Measurements from ENCODE around the gene SYTL1. TPM values are rescaled to one million over a fixed set of nuclear protein-coding genes. Genes with fewer than 3 reads are reported as not detected.

SYTL1 gene
- total and polyA plus RNA-seq, 4 experiments from 2014 or later = 99.7 to 158 (median 144) TPM

DNA sequence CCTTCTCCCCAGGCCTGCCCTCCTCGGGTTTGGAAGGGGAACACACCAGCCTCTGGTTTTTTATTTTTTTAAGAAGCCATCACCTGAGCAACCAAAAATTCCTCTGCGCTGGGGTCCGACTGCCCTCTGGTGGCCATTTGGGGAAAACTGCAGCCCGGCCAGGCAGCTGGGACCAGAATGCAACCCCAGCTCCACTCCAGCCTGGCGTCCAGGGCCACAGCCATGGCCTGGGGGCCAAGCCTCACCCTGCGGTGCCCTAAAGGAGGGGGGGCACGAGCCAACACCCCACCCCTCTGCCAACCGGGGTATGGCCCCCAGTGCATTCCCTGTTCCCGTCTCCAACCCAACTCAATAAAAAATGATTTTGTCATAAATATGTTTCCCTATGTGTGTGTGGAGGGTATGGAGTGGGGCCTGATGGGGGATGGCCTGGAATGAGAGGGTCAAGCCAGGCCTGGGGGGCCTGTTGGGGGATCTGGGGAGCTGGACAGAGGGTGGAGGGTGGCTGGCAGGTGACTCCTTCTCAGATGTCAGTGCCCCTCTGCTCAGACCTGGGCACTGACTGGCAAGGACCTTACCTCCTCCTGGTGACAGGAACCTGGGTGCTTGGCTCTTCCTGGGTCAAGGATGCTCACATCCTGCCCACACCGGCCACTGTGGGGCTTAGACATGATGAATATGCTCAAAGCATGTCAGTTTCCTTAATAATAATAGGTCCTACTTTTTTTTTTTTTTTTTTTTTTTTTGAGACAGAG lies 53.8 kb downstream of the SYTL1 start:
- peak overlapping the region in 6 of 7 donors; percentile 51 to 79 (median 65) for H3K27ac Mint-ChIP-seq
- H3K4me1 Mint-ChIP-seq = peaks cover 9 to 26% (median 16%) of the 10 kb centered on the region in 4 donors
- H3K4me3 Mint-ChIP-seq = peak overlapping the region in 2 of 8 donors; percentile 36 to 68
- no peak overlapping the region for H3K27ac ChIP-seq (ENCODE audit: low read depth, low read length)
- H3K27me3 Mint-ChIP-seq = no peaks in the 10 kb centered on the region
- H3K36me3 Mint-ChIP-seq = no peaks in the 10 kb centered on the region
- ChIA-PET CTCF (ENCODE audit: partially characterized antibody) (interaction anchor here (0.6 to 13.9 kb wide), 27 partner anchors 10 to 600 kb away, joined by 3 to 317 read pairs (median 4); partner anchors contain the start of genes AHDC1, MAP3K6 and SYTL1), POLR2A (ENCODE audit: partially characterized antibody) (interaction anchor here (0.9 to 2.6 kb wide), 9 partner anchors 30 to 267 kb away, joined by 3 to 15 read pairs (median 4); partner anchors contain the start of genes SYTL1 and WASF2)
- H3K9me3 ChIP-seq (ENCODE audit: control insufficient read depth in 1 of 2, low read length in 2 of 2) = no peaks in the 10 kb centered on the region
- peaks cover 0 to 1% (median 0%) of the 10 kb centered on the region in 8 donors for H3K9me3 Mint-ChIP-seq
- no peaks in the 10 kb centered on the region for H3K36me3 ChIP-seq (ENCODE audit: insufficient read depth, low read length)
- peaks cover 26% of the 10 kb centered on the region for H3K4me1 ChIP-seq (ENCODE audit: insufficient read depth, low read length)
- peak; percentile 81 to 84 (median 82) for DNase-seq
- no peak overlapping the region for H3K4me3 ChIP-seq (ENCODE audit: low read length in 2 of 2)
- intact Hi-C loops (cut with micrococcal nuclease) = loop anchor here (1.0 to 5.0 kb wide), 4 partner anchors 38 to 198 kb away; no protein-coding TSS in a partner anchor
- H3K27me3 ChIP-seq (ENCODE audit: insufficient read depth, low read length) = no peaks in the 10 kb centered on the region

DNA sequence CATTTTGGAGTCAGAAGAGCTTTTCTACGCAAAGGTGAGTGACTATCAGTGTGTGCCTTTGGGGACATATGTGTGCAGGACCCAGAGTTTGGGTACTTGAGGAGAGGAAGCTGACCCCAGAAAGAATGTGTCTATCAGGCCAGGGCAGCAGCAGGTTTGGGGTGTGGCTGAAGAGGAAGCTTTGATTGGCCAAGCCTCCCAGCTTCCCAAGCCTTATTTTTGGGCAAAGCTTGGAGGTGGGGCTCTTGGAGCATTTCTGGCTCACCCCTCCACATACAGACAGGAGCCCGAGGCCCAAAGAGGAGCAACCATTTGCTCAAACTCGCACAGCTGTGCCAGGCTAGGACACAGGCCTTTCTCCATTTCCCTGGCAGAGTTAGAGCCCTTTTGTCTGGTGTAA lies 55.3 kb downstream of the SYTL1 start:
- Mint-ChIP-seq H3K4me1 (peaks cover 1 to 26% (median 12%) of the 10 kb centered on the region in 4 donors), H3K36me3 (peaks cover 0 to 1% of the 10 kb centered on the region in 2 donors), H3K4me3 (no peak overlapping the region), H3K9me3 (peaks cover 0 to 1% (median 0%) of the 10 kb centered on the region in 8 donors), H3K27me3 (no peaks in the 10 kb centered on the region), H3K27ac (no peak overlapping the region)
- Histone ChIP-seq H3K27ac (ENCODE audit: low read depth, low read length) (no peak overlapping the region), H3K36me3 (ENCODE audit: insufficient read depth, low read length) (no peaks in the 10 kb centered on the region), H3K9me3 (ENCODE audit: control insufficient read depth in 1 of 2, low read length in 2 of 2) (no peaks in the 10 kb centered on the region), H3K4me3 (ENCODE audit: low read length in 2 of 2) (no peak overlapping the region), H3K4me1 (ENCODE audit: insufficient read depth, low read length) (peaks cover 18% of the 10 kb centered on the region), H3K27me3 (ENCODE audit: insufficient read depth, low read length) (no peaks in the 10 kb centered on the region)
- DNase-seq = no peak
- POLR2A ChIA-PET (ENCODE audit: partially characterized antibody) = interaction anchor here (0.6 to 2.6 kb wide), 7 partner anchors 31 to 508 kb away, joined by 3 to 15 read pairs (median 3); partner anchors contain the start of gene AHDC1
- intact Hi-C loops (cut with micrococcal nuclease) = loop anchor here (5.0 kb wide), 1 partner anchor 200 kb away; no protein-coding TSS in a partner anchor
- CTCF ChIA-PET (ENCODE audit: partially characterized antibody) = interaction anchor here (0.9 to 13.9 kb wide), 16 partner anchors 9 to 294 kb away, joined by 3 to 317 read pairs (median 4); partner anchors contain the start of gene AHDC1

DNA sequence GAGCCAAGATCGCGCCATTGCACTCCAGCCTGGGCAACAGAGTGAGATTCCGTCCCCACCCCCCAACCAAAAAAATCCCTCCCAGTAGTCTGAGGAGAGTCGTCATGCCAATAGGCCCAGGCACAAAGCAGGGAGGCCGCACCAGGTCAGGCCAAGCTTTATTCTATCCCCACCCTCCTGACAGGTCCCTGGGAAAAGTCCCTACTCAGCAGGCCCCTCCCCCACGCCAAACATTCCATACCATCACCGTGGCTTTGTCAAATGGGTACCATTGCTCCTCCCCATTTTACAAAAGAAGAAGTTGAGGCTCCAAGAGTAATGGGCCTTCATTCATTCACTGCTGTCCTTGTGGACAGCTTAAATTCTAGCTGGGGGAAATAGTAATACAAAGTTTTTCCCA lies 55.9 kb downstream of the SYTL1 start:
- Histone ChIP-seq H3K4me3 (ENCODE audit: low read length in 2 of 2) (no peak overlapping the region), H3K4me1 (ENCODE audit: insufficient read depth, low read length) (peaks cover 14% of the 10 kb centered on the region), H3K27ac (ENCODE audit: low read depth, low read length) (no peak overlapping the region), H3K27me3 (ENCODE audit: insufficient read depth, low read length) (no peaks in the 10 kb centered on the region), H3K36me3 (ENCODE audit: insufficient read depth, low read length) (no peaks in the 10 kb centered on the region), H3K9me3 (ENCODE audit: control insufficient read depth in 1 of 2, low read length in 2 of 2) (no peaks in the 10 kb centered on the region)
- ChIA-PET CTCF (ENCODE audit: partially characterized antibody) (interaction anchor here (1.2 to 13.9 kb wide), 9 partner anchors 10 to 295 kb away, joined by 3 to 317 read pairs (median 7); partner anchors contain the start of gene AHDC1), POLR2A (ENCODE audit: partially characterized antibody) (interaction anchor here (0.9 to 1.1 kb wide), 4 partner anchors 32 to 328 kb away, joined by 3 read pairs; partner anchors contain the start of genes AHDC1 and FAM76A)
- H3K9me3 Mint-ChIP-seq = peaks cover 0 to 1% (median 0%) of the 10 kb centered on the region in 8 donors
- H3K27me3 Mint-ChIP-seq = no peaks in the 10 kb centered on the region
- DNase-seq = no peak
- peak overlapping the region in 3 of 7 donors; percentile 47 to 78 (median 59) for H3K27ac Mint-ChIP-seq
- no peak overlapping the region for H3K4me3 Mint-ChIP-seq
- peaks cover 0 to 22% (median 13%) of the 10 kb centered on the region in 4 donors for H3K4me1 Mint-ChIP-seq
- peaks cover 0 to 1% of the 10 kb centered on the region in 2 donors for H3K36me3 Mint-ChIP-seq
- intact Hi-C loops (cut with micrococcal nuclease) = loop anchor here (5.0 kb wide), 1 partner anchor 200 kb away; no protein-coding TSS in a partner anchor

DNA sequence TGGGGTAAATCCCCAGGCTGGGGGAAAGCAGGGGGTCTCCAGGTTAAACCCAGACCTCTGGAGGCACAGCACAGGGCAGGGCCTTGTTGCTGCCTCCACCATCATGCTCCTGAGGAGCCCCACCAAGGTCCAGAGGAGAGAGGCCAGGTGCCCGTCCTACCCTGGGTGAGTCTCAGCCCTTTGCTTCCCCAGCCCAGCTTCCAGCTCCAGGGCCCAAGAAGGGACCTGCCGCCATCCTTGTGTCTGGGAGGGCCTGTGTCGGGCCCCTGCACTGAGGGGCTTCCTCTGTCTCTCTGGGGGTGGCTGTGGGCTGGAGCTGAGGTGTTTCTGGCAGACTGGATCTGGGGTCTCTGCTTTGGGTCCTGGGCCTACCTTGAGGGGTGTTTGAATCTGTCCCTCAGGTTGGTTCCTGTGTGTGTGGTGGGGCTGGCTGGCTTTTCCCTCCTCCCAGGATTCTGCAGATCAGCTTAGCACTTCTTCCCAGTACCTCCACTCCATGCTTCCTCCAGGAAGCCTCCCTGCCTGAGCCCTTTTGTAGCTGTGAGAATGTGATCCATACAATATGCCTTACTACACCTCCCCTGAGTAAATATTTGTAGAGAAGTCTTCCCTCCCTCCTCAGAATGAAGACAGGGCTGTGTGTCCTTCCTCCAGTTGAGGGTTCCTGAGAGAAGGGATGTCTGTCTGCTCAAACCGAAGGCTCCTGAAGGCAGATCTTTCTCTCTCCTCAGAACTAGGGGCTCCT lies 56.8 kb downstream of the SYTL1 start:
- Mint-ChIP-seq H3K36me3 (peaks cover 0 to 1% of the 10 kb centered on the region in 2 donors), H3K4me3 (no peak overlapping the region), H3K9me3 (peaks cover 0 to 1% (median 0%) of the 10 kb centered on the region in 8 donors), H3K27ac (peak overlapping the region in 4 of 7 donors; percentile 4 to 71 (median 40)), H3K4me1 (peaks cover 2 to 22% (median 14%) of the 10 kb centered on the region in 4 donors), H3K27me3 (no peaks in the 10 kb centered on the region)
- peaks cover 11% of the 10 kb centered on the region for H3K4me1 ChIP-seq (ENCODE audit: insufficient read depth, low read length)
- intact Hi-C loops (cut with micrococcal nuclease) = loop anchor here (5.0 kb wide), 1 partner anchor 201 kb away; no protein-coding TSS in a partner anchor
- H3K36me3 ChIP-seq (ENCODE audit: insufficient read depth, low read length) = no peaks in the 10 kb centered on the region
- ChIA-PET CTCF (ENCODE audit: partially characterized antibody) (interaction anchor here (1.1 to 13.9 kb wide), 7 partner anchors 11 to 208 kb away, joined by 3 to 317 read pairs (median 4); partner anchors contain the start of gene AHDC1), POLR2A (ENCODE audit: partially characterized antibody) (interaction anchor here (1.0 to 1.5 kb wide), 2 partner anchors 22 to 327 kb away, joined by 3 read pairs; partner anchors contain the start of gene FAM76A)
- H3K27ac ChIP-seq (ENCODE audit: low read depth, low read length) = no peak overlapping the region
- no peaks in the 10 kb centered on the region for H3K27me3 ChIP-seq (ENCODE audit: insufficient read depth, low read length)
- H3K9me3 ChIP-seq (ENCODE audit: control insufficient read depth in 1 of 2, low read length in 2 of 2) = no peaks in the 10 kb centered on the region
- no peak overlapping the region for H3K4me3 ChIP-seq (ENCODE audit: low read length in 2 of 2)
- no peak for DNase-seq

DNA sequence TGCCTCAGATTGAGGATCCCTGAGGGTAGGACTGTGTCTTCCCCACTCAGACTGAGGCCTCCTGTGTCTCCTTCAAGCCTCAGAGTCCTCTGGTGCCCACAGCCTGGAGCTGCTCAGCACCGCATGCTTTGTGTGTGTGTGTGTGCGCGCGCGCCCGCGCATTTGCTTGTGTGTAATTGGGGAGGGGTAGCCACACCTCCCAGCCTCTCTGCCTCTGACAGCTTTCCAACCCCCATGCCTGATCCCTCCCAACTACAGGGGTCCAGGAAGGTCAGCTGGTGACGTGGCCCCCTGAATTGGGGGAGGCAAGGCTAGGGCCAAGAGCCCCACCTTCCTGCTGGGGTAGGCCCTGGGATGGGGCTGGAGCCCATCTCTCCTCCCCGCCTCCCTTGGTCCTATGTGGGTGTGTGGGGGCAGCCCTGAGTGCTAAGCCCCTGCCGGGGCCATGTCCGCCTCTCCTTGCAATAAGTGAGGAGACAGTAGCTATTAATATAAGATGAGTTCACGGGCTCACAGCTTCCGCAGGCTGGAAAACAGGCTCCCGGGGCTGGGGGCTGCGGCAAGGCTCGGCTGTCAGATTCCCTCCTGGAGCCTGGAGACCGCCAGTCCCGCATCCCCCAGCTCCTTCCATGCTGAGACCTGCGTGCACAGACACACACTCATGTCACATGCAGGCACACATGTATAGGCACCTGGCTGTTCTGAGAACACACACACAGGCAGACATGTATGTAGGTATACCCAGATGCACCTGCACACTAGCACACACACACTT lies 57.6 kb downstream of the SYTL1 start:
- H3K27ac ChIP-seq (ENCODE audit: low read depth, low read length) = no peak overlapping the region
- Mint-ChIP-seq H3K27ac (peak overlapping the region in 5 of 7 donors; percentile 39 to 71 (median 42)), H3K27me3 (no peaks in the 10 kb centered on the region), H3K4me3 (no peak overlapping the region), H3K36me3 (peaks cover 0 to 3% of the 10 kb centered on the region in 2 donors), H3K4me1 (peaks cover 2 to 22% (median 16%) of the 10 kb centered on the region in 4 donors), H3K9me3 (peaks cover 0 to 1% (median 0%) of the 10 kb centered on the region in 8 donors)
- ChIA-PET POLR2A (ENCODE audit: partially characterized antibody) (interaction anchor here (1.0 to 1.5 kb wide), 2 partner anchors 21 to 209 kb away, joined by 3 read pairs; no protein-coding TSS in a partner anchor), CTCF (ENCODE audit: partially characterized antibody) (interaction anchor here (1.1 to 13.9 kb wide), 6 partner anchors 12 to 208 kb away, joined by 3 to 317 read pairs (median 4); partner anchors contain the start of gene AHDC1)
- intact Hi-C loops (cut with micrococcal nuclease) = loop anchor here (5.0 kb wide), 1 partner anchor 202 kb away; no protein-coding TSS in a partner anchor
- no peak for DNase-seq
- no peaks in the 10 kb centered on the region for H3K9me3 ChIP-seq (ENCODE audit: control insufficient read depth in 1 of 2, low read length in 2 of 2)
- no peak overlapping the region for H3K4me3 ChIP-seq (ENCODE audit: low read length in 2 of 2)
- peaks cover 11% of the 10 kb centered on the region for H3K4me1 ChIP-seq (ENCODE audit: insufficient read depth, low read length)
- H3K27me3 ChIP-seq (ENCODE audit: insufficient read depth, low read length) = no peaks in the 10 kb centered on the region
- no peaks in the 10 kb centered on the region for H3K36me3 ChIP-seq (ENCODE audit: insufficient read depth, low read length)

Data from CD4-positive, alpha-beta memory T cell (primary cell).